Smooth muscle cell (in vitro differentiated cells): ENCODE data around the gene BPIFA1. TPM values are rescaled to one million over a fixed set of nuclear protein-coding genes. Genes with fewer than 3 reads are reported as not detected.

Source experiments
- DNase-seq: peaks from one replicate; lab custom pipeline; 2025; ENCODE audit not compliant: unreplicated experiment; lab: John Stamatoyannopoulos, UW
- H2AFZ ChIP-seq: fragments of 200-600 bp; sonication (generic); 2 replicates; pipeline ENCODE4 v1.6.0; 2016; ENCODE audit warnings: antibody characterized with exemption, low read depth, mild to moderate bottlenecking
- H3F3A ChIP-seq: fragments of 200-600 bp; sonication (generic); 2 replicates; pipeline ENCODE4 v1.6.0; 2017; ENCODE audit warnings: antibody characterized with exemption, low read depth
- H3K27ac ChIP-seq: fragments of 200-600 bp; sonication (generic); 2 replicates; pipeline ENCODE4 v1.5.1; 2016; ENCODE audit warnings: low read depth, mild to moderate bottlenecking
- H3K27me3 ChIP-seq: fragments of 200-600 bp; sonication (generic); 2 replicates; pipeline ENCODE4 v1.6.1; 2016; ENCODE audit warnings: low read depth, mild to moderate bottlenecking
- H3K36me3 ChIP-seq: fragments of 200-600 bp; sonication (generic); 2 replicates; pipeline ENCODE4 v1.5.1; 2016; ENCODE audit warnings: low read depth
- H3K4me1 ChIP-seq: fragments of 200-600 bp; sonication (generic); 2 replicates; pipeline ENCODE4 v1.5.1; 2016; ENCODE audit warnings: low read depth
- H3K4me2 ChIP-seq: fragments of 200-600 bp; sonication (generic); 2 replicates; pipeline ENCODE4 v1.6.0; 2016; ENCODE audit warnings: mild to moderate bottlenecking
- H3K4me3 ChIP-seq: fragments of 200-600 bp; sonication (generic); 2 replicates; pipeline ENCODE4 v1.5.1; 2016; ENCODE audit warnings: mild to moderate bottlenecking
- H3K79me2 ChIP-seq: fragments of 200-600 bp; sonication (generic); 2 replicates; pipeline ENCODE4 v1.6.0; 2016; ENCODE audit warnings: low read depth, mild to moderate bottlenecking
- H3K9ac ChIP-seq: fragments of 200-600 bp; sonication (generic); 2 replicates; pipeline ENCODE4 v1.6.0; 2016; ENCODE audit warnings: low read depth
- H3K9me3 ChIP-seq: fragments of 200-600 bp; sonication (generic); replicated peaks from 2 replicates; pipeline ENCODE4 v1.5.1; 2016; ENCODE audit warnings: low read depth
- H4K20me1 ChIP-seq: fragments of 200-600 bp; sonication (generic); 2 replicates; pipeline ENCODE4 v1.6.0; 2016; ENCODE audit warnings: low read depth
- WGBS: methylation state at CpG from one replicate; pipeline ENCODE4 v1.1.7; 2016; ENCODE audit warnings: low lambda C conversion rate; 5-methylcytosine and 5-hydroxymethylcytosine counted together
- polyA plus RNA-seq: library from polyadenylated mRNA; unstranded; fragments of >200 nt; fragmentation: Nextera tagmentation; extraction: Ambion mirVana; gene quantifications from 2 replicates; pipeline ENCODE4 v1.2.1, GENCODE V29; 2016
- total RNA-seq: library from RNA; depleted of rRNA; stranded (reverse); fragments of >200 nt; gene quantifications from 2 replicates; pipeline ENCODE4 v1.2.3, GENCODE V29; 2014
- TF ChIP-seq, protein P1 (sequence below): fragments of 200-600 bp; sonication (generic); IDR thresholded peaks from 2 replicates; pipeline ENCODE4 v1.5.1; 2017; ENCODE audit warnings: borderline replicate concordance, mild to moderate bottlenecking, antibody characterized with exemption; ENCODE audit not compliant: insufficient read depth, poor library complexity, severe bottlenecking

The BPIFA1 gene
- total and polyA plus RNA-seq, 2 experiments from 2014 or later, result not detected

DNA sequence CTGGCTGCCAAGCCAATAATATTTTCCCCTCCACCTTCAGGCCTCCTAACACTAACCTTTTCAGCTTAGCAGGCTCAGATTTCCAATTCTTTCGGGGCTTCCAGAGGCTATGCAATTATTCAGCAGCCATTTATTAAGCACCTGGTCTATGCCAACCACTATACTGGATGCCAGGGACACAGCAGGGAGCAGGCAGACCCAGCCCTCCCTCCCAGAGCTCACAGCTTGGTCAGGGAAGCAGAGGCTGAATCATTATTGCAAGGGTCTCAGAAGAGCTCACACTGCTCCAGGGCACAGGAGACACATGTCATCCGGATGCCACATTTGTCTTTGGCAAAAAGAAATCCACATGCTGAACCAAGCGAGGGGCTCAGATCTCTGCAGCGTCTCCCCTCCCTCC lies 48.5 kb downstream of the BPIFA1 start:
- WGBS, result 90% methylated on average over 4 of the region's 4 CpGs
- H3K9ac ChIP-seq, result no peak overlapping the region

DNA sequence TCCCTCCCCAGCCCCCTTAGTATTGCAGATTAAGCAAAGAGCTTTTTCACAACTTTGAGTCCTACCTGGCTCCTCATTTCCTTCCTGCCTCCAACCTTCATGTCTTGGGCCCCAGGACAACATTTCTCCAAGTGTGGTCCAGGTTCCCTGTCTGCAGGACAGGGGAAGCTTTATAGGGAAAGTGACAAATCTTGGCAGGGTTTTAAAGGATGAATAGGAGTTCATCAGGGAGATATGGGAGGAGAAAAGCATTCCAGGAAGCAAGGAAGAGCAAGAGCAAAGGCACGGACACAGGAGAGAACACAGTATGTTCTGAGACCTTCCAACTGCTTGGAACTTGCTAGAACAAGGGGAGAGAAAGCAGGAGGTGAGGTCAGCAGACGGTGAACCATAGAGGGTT lies 49.1 kb downstream of the BPIFA1 start:
- Histone ChIP-seq H3K4me3 (no peak overlapping the region), H4K20me1 (no peaks in the 10 kb centered on the region), H3K9me3 (no peaks in the 10 kb centered on the region), H3K36me3 (no peaks in the 10 kb centered on the region), H2AFZ (no peak overlapping the region), H3K9ac (no peak overlapping the region), H3F3A (no peaks in the 10 kb centered on the region), H3K4me2 (no peak overlapping the region), H3K4me1 (no peaks in the 10 kb centered on the region), H3K79me2 (no peaks in the 10 kb centered on the region), H3K27me3 (peaks cover 34% of the 10 kb centered on the region), H3K27ac (no peak overlapping the region)
- no peak for DNase-seq
- 91% methylated on average over 2 of the region's 2 CpGs for WGBS
- TF ChIP-seq, protein P1, sequence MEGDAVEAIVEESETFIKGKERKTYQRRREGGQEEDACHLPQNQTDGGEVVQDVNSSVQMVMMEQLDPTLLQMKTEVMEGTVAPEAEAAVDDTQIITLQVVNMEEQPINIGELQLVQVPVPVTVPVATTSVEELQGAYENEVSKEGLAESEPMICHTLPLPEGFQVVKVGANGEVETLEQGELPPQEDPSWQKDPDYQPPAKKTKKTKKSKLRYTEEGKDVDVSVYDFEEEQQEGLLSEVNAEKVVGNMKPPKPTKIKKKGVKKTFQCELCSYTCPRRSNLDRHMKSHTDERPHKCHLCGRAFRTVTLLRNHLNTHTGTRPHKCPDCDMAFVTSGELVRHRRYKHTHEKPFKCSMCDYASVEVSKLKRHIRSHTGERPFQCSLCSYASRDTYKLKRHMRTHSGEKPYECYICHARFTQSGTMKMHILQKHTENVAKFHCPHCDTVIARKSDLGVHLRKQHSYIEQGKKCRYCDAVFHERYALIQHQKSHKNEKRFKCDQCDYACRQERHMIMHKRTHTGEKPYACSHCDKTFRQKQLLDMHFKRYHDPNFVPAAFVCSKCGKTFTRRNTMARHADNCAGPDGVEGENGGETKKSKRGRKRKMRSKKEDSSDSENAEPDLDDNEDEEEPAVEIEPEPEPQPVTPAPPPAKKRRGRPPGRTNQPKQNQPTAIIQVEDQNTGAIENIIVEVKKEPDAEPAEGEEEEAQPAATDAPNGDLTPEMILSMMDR, result no peak

More for the DNA sequence above, 48.5 kb downstream of the BPIFA1 start:
- Histone ChIP-seq H4K20me1 (no peaks in the 10 kb centered on the region), H3K27me3 (peaks cover 34% of the 10 kb centered on the region), H3F3A (no peaks in the 10 kb centered on the region), H3K4me2 (no peak overlapping the region), H3K79me2 (no peaks in the 10 kb centered on the region), H3K27ac (no peak overlapping the region), H3K4me1 (no peaks in the 10 kb centered on the region), H3K4me3 (no peak overlapping the region), H2AFZ (no peak overlapping the region), H3K36me3 (no peaks in the 10 kb centered on the region), H3K9me3 (no peaks in the 10 kb centered on the region)
- TF ChIP-seq, protein P1, result no peak
- no peak for DNase-seq

DNA sequence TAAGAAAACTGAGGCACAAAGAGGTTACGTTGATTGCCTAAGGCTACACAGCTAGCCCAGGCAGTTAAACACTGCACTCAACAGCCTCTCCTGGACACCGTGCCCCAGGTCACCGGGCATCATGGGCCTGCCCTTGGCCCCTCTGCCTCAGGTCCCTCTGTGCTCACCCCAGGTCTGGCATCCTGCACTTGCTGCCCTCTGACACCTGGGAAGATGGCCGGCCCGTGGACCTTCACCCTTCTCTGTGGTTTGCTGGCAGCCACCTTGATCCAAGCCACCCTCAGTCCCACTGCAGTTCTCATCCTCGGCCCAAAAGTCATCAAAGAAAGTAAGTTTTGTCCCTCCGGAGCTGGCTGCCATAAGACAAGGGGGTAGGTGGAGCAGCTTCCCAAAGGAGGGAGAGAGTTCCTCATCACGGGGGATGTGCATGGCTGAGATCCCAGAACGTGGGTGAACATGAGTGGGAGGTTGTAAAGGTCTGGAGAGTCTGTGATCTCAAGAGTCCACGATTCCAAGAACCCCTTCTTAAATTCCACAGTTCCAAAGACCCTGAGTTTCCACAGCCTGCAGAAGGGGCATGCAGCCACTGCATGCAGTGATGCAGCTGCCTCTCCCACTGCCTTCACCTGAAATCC lies 50.2 kb downstream of the BPIFA1 start:
- Histone ChIP-seq H3K36me3 (no peaks in the 10 kb centered on the region), H3K27me3 (peaks cover 34% of the 10 kb centered on the region), H3K4me1 (no peaks in the 10 kb centered on the region), H3K4me2 (no peak overlapping the region), H3K4me3 (no peak overlapping the region), H3K79me2 (no peaks in the 10 kb centered on the region), H3K9ac (no peak overlapping the region), H3F3A (no peaks in the 10 kb centered on the region), H2AFZ (no peak overlapping the region), H3K9me3 (no peaks in the 10 kb centered on the region), H4K20me1 (no peaks in the 10 kb centered on the region), H3K27ac (no peak overlapping the region)
- TF ChIP-seq, protein P1, result no peak
- no peak for DNase-seq
- WGBS, result 78% methylated on average over 10 of the region's 10 CpGs

DNA sequence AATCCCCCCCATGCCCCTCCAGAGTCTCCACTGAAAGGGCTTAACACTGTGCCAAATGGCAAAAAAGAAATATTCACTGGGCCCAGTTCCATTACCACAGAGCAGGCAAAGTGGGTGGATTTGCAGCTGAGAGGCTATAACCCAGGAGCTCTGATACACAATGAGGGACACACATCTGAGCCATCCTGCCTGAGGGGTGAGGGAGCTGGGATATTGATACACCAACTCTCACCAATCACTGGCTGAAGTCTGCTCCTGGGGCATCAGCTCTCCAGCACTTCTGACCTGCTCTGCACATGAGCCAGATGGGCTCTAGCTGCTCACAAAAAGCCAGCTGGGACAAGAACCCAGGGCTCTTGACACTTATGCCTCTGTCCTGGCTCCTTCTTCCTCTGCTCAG lies 52.1 kb downstream of the BPIFA1 start:
- Histone ChIP-seq H3K9me3 (no peaks in the 10 kb centered on the region), H3K27ac (no peak overlapping the region), H3K79me2 (no peaks in the 10 kb centered on the region), H3K27me3 (peaks cover 34% of the 10 kb centered on the region), H4K20me1 (no peaks in the 10 kb centered on the region), H3K9ac (no peak overlapping the region), H3K36me3 (no peaks in the 10 kb centered on the region), H3K4me1 (no peaks in the 10 kb centered on the region), H3F3A (no peaks in the 10 kb centered on the region), H3K4me3 (no peak overlapping the region), H2AFZ (no peak overlapping the region), H3K4me2 (no peak overlapping the region)
- TF ChIP-seq, protein P1, result no peak
- no peak for DNase-seq
